Occipital lobe (tissue), 2 donors: ENCODE results near the gene ITGB1. TPM values are rescaled to one million over a fixed set of nuclear protein-coding genes. Genes with fewer than 3 reads are reported as not detected.

ENCODE experiments used
- DNase-seq: peaks from one replicate; lab custom pipeline; 2025; lab: John Stamatoyannopoulos, UW
- total RNA-seq: library from RNA; depleted of rRNA; stranded (reverse); fragments of >200 nt; gene quantifications from one replicate; pipeline ENCODE4 v1.2.3, GENCODE V29; 2014

ITGB1 gene
- total RNA-seq, 1 donor from 2014 or later, result 102 TPM

DNA sequence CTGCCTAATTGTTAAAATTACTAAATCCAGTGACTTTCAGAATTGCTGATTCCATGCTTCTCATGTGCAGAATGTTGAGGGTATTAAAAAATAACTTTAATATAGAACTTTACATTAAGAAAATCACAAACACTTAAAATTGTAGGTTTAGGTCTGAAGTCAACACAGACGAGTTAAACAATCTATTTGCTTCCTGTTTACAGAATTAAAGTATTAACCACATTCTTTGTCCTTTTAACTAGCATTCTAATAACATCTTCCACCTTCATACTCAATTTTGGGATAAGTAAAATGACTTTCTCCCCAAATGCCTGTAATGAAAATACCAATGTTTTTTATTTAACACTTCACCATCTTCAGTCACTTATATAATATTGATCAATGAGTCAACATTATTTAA, 2.2 kb downstream of the ITGB1 start:
- DNase-seq, result no peak

DNA sequence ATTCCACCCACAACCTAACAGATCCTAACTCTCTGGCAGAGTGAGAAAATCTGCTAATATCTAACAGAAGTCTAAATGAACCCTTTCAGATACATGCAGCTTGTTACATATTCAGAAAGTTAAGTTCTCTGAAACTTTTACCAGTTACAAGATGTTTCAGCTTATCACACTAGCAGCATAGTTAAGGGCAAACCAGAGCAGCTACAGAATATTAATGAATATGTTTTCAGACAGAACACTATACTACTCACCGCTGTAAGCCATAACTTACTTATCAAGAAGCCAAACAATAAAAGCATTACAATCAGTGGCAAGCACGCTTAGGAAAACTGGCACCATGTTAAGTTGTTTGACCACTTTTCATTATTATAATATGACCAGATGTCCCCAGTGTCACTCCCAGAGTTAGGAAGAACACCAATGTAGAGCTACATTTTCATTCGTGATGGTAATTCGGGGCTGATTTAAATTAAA, 2.7 kb downstream of the ITGB1 start:
- DNase-seq, result no peak

DNA sequence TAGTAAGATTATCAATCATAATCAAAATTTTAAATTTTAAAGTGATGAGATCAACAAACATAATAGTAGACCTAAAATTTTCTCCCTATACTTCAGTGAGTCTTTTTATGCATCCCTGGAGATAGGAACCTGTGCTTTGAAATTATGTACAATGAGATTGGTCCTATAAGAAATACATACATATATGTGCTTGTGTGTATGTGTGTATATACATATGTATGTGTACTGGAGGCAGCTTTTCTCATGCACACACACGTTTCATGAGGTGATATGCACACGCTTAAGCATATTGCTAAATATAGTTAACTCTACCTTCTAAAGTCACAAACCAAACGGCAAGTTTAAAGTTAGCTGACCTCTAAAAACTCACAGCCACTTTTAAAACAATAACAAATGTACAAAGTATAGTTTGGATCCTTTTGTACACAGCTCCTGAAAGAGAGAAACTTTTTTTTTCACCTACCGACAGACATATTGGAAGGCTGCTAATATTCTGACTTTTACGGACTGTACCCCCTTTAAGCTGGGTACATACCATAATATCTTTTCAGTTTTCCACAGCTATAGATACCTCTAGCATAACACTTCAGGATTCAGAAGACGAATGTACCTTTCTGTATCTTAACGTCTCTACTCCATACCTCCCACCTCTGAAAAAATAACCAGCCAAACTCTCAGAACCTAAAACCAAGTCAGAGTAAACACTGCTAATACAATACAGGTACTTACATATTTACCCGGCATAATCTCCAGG, 3.3 kb downstream of the ITGB1 start:
- no peak for DNase-seq

DNA sequence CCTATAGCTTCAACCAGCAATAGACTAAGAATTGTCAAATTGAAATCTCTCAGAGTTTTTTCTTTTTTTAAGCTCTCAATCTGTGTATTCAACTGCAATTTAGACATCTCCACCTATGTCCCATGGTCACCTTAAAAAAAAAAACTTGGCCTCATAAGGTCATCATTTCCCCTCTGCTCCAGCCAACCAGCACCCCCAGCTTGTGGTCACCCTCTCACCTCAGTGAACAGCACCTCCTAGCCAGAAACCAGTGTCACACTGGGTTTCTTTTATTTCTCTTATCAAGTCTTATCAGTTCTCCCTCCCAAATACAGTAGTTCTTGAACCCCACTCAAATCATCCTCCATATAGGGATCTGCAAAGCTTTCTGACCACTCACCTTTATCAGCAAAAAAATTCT, 4.0 kb downstream of the ITGB1 start:
- DNase-seq, result no peak

DNA sequence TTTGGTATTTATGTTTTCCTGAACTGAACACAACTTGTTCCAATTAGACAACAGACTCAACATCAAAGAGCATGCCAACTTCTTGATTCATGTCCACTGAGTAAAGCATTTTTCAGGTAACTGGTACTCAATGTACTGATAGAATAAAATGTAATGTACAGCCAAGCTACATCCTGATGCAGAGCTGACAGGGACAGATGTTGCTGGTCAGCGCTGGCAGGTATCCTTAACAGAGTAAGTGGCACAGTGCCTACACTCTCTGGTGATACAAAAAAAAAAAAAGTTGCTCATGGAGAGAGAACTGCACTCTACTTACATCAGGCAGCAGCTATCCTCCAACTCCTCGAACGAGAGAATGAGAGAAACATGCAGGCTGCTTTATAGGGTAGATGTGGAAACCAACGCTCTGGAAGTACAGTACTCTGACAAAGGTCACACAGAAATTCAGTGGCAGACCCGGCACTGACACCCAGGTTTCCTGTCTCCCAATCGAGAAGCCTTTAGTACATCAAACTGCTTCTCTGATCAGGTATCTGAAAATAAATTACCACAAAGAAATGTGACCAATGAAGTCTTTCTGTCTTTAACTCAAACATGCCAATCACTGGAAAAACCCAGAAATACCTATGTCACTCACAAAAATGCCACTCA, 4.6 kb downstream of the ITGB1 start:
- DNase-seq, result no peak

DNA sequence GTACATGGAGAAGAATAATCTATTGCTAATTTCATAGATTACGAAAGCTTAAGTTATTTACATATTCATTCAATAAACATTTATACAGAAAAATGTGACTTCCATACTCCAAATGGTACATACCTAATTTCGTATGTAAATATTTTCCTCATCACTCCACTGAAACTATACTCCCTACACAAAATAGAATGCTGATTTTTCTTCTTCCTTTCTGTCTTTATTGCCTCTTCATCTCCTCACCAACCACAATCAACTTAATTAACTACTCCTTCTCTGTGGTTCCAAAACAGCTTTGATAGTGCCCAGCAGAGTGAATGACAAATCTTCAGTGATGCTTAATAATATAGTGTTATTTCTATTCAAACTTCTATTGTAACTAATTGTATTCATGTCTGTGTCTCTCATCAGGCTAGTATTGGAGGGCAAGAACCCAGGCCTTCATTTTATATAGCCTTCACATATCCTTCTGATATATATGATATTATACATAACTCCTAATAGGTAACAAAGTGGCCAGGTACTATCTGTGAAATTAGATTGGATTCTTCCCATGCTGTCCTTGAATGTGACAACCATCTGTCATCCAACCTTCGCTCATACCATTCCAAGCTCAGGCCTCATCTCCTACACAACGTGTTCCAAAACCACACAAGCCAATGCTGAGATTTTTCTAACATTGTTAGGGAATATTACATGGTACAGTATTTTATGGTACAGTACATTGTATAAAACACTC, 5.3 kb downstream of the ITGB1 start:
- DNase-seq, result no peak

DNA sequence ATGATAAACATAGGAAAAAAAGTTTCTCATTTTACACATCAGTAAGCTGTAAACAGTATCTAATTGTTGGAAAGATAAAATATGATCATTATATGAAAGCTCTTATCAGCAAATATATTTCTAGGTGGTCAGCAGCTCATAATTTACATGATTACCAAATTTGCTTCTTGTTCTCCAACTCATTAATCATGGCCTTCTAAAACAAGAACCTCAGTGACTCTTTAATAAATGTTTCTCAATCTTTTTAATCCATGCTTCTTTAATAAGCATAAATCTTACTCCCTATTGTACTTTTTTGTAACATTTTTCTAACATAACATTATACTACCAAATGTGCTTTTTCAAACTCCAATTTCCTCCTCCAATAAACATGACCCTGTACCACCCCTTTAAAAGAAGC, 5.9 kb downstream of the ITGB1 start:
- no peak for DNase-seq

DNA sequence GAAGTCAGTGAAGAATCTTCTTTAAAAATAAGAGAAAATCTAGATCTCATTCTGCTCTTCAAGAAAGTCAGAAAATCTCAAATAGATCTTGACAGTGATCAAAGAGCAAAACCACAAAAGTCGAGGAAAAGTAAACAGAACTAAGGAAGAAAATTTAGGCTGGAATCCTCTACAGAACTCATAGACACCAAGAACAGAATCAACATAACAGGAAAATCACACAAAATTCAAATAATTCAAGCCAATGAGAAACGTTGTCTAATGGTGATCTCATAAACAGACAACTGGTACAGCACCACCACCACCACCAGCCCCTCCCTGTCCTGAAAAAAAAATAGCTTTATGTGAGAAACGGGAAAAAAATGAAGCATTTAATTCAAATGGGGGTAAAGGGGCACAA, 6.9 kb downstream of the ITGB1 start:
- no peak for DNase-seq

DNA sequence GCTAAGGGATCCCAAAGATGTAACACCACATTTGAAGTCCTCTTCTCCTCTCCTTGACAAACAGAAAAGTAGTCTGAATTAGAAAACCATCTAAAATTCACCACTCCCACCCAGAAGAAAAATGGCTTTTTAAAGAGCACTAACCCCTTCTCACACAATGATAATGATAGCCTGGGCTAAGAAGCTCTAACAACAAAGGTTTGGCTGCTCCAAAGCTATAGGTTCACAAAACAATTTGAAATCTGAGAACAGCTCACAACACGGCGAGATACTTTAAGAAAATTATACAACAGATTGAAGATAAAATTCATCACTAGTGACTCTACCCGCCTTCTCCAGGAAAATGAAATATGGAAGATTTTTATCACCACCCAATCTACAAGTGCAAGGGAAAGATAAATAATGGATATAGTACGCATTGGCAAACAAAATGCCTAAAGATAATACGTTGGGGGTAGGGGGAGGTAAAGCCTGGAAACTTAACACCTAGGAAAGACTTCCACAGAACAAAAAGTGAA, 7.4 kb downstream of the ITGB1 start:
- DNase-seq, result no peak

DNA sequence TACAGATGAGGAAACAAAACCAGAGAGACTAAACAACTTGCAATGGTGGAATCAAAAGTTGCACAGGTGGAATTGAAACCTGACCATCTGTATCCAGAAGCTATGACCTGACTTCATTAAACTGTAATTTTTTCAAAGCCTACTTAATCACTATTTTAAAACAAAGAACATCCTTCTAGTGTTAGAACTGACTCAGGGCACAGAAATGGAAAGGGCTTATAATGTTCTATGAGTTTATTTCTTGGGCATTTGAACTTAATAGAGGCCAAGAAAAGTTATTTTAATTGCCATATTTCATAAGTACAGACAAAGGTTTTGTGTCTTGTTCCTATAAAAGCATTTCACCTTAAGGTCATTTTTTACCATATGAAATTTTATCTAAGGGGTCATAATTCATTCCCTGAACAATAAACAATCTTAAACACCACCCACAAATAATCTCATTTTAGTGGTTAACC, 8.8 kb downstream of the ITGB1 start:
- DNase-seq, result no peak

DNA sequence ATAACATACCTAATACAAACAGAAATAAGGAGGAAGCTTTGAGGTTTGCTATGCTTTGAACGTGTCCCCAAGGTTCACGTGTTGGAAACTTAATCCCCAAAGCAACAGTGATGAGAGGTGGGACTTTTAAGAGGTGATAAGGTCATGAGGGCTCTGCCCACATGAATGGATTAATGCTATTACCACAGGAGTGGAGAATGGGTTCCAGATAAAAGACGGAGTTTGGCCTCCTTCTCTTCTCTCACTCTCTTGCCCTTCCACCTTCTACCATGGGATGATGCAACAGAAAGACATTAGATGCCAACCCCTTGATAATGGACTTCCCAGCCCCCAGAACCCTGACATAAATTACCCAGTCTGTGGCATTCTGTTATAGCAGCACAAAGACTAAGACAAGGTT, 9.6 kb downstream of the ITGB1 start:
- DNase-seq, result no peak

DNA sequence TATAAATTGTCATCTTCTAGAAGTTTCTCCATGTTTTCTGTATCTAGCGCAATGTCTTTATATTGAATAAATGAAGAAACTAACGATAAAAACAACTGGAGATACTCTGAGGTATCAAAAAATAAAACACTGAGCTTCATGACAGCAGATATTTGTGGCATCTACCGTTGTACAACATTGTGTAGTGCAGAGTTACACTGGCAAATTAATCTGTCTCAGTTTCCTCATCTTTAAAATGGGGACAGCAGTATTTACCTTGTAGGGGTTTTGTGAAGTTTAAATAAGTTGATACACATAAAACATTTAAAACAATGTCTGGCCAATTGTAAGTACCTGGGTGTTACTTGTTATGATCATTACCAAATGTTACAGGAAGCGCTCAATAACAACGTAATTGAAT, 10.4 kb downstream of the ITGB1 start:
- no peak for DNase-seq

DNA sequence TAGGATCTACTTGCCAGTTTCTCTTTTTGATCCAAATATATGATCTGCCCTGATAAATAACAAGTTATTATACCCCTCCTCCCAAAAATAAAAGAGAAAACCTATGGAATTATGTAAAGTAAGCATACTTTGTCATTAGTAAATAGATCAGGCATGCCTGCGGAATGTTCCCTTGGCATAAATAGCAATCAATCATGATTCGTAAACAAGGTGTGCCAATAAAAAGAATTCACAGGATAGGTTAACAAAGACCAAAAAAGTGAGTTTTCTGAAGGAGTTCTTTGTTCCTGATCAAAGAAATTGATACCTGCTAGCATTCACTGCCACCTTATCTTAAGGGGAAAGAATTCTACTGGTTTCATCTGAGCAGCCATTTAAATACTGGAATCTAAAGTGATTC, 11.9 kb downstream of the ITGB1 start:
- no peak for DNase-seq

DNA sequence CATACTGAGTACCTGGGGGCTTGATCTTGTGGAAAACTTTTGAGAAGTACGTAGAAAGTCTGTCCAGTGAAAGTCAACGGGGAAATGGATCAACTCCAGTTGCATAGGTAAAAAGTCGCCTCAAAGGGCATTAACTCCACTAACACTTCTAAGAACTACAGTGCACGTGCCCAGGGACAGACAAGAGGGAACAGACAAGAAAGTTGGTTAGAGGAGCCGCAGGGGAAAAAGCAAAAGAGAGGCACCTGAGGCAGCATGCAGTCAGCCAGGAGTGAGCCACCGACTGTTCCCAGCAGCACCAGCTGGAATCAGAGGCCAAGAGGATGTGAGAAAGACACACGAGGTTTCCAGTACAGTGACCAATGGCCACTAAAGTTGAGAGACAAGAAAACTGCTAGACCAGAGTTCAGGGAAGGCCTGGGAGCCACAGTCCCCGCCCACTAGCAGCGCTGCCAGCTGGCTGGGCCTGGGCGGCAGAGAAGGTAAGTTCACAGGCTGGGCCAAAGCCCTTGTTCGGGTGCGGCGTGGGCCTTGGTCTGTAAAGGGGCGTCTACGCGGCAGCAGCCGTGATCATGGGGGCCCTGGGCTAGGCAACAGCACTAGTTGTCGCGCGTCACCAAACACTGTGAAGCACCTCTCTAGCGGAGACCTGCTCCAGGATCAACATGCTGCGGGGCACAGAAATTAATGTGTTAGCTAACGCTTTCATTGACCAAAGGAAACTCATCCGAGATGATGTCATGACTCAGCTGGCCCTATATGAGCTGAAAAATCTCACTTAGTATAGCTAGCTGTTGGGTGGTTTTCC, 14.0 kb downstream of the ITGB1 start:
- DNase-seq, result no peak

DNA sequence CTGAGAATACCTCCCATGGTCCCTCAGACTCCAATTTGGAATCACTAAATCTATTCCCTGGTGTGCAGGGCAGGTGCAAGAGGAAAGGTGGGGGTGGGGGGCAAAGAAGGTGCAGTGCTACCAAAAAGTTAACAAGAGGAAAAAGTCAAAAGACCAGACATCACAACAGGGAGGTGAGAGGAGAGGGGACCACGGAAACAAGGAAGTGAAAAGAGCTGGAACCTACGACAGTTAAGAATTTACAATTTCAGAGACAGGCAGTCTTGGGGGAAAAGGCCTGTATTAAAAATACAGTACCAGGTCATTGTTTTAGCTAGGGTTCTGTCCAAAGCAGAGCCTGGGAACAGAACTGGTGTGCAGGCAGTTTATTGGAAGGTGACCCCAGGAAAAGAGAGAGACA, 14.6 kb downstream of the ITGB1 start:
- no peak for DNase-seq

DNA sequence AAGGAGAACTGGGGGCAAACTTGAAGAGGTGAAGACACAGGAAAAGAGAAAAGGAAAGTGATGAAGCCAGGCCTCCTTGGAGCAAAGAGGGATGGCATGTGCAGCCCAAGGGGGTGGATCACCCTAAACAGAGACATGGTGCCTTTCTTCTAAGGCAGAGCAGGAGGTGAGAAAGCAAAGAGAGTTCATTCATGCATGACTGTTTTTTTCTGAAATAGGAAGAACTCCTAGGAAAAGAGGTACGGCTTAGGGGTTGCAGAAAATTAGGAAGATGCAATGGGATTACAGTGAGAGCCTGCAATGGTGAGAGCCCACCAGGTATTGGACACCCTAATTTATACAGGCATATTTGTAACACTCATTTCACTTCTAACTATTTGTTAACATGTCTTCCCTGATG, 15.9 kb downstream of the ITGB1 start:
- DNase-seq, result no peak

DNA sequence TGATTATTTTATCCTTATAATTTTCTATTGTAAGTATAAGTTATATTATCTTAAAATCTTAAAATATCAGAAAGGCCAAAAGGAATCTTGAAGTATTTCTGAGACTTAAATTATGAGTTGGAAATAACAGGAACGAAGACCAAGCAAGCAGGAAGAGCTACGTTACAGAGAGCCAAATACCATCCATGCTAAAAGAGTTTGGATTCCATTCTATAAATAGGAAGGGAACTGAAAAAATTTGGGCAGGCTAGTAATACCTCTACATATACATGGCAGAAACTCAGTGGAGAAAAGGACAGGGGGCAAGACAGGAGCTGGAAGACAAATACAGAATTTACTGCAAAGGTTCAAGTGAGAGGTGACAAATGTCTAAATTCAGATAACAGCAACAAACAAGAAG, 16.7 kb downstream of the ITGB1 start:
- DNase-seq, result no peak

DNA sequence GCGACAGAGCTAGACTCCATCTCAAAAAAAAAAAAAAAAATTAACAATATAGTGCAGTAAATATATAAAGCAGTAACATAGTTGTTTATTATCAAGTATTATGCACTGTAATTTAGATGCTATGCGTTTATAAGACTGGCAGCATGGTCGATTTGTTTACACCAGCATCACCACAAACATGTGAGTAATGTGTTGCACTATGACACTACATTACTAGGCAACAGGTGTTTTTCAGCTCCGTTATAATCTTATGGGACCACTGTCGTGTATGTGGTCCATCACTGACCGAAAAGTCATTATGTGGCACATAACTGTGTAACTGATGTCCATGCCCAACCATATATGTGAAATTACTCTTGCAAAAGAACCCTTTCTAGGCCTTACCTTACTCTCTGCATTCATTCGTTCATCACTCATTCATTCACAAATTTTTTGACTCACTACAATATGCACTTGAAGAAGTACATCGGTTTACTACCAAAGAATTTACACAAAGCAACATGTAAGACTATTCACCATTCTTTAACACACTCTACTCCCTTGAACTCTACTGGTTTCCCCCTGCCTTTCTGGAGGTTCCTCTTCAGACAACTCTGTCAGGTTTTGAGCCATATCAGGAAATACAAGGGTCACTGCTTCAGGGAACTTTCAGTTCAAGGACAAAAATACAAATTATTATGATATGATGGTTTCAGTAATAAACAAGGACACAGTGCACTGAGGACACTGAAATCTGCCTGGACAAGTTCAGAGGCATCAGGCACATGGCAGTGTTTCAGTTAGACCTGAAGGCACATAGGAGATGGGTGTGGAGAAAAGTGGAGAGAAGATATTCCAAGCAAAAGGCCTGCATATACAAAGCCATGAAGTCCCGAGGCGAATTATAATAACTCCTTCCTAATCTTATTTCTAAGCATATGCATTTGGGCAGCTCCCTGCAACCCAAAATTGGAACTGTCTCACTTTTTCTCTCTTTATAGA, 17.4 kb downstream of the ITGB1 start:
- no peak for DNase-seq

DNA sequence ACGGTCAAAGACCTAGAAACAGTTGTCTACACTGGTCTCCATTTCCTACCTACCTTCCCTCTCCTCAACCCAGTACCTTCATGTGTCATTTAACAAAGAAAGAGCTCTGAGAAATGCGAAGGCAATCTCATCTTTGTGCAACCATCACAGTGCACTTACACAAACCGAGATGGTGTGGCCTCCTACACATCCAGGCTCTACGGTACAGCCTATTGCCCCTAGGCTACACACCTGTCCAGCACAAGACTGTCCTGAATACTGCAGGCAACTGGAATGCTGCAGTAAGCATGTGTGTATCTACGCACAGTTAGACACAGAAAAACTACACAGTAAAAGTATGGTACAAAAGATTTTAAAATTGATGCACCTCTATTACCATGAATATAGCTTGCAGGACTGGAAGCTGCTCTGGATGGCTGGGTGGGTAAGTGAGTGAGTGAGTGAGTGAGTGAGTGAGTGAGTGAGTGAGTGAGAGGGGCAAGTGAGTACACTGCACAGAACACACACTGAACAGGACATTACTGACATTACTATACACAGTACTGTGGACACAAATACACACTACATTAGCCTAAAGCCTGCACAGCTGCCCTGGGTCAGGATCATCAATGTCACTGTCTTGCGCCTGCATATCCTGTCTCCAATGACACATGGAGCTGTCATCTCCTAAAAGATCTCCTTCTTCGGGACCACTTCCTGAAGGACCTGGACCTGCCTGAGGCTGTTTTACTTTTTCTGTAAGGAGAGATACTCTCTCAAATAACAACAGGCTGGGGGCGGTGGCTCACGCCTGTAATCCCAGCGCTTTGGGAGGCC, 18.5 kb downstream of the ITGB1 start:
- no peak for DNase-seq
